ENCODE results near the gene CYB561D2.

The CYB561D2 gene

DNA sequence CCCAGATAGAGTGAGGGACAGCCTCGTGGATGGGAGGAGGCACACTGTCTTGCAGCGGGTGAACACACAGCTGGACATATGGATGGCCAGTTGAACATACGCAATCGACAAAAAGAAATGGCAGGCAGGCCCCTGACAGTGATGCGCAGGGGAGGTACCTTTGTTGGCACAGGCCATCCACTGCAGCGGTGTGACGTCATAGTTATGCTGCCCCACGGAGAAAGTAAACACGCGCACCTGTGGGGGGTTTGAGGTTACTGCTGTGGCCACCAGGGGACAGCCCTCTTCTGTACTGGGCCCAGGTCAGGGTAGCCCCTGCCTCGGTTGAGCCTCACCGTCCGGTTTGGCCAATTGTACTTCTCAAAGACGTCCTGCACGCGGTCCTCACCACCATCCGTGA is 28.1 kb downstream of the CYB561D2 start:
- H3F3A ChIP-seq (ENCODE audit: insufficient read depth, low read length): no peaks in the 10 kb centered on the region
- H3K27ac ChIP-seq (ENCODE audit: low read length): no peak overlapping the region
- no peak overlapping the region for H3K9ac ChIP-seq (ENCODE audit: low read length)
- H3K4me2 ChIP-seq (ENCODE audit: low read depth, low read length): no peak overlapping the region
- no peaks in the 10 kb centered on the region for H3K9me2 ChIP-seq (replicated peaks; ENCODE audit: insufficient read depth, low read length)
- peaks cover 40% of the 10 kb centered on the region for H3K27me3 ChIP-seq (replicated peaks; ENCODE audit: insufficient read depth, low read length)
- H2AFZ ChIP-seq (ENCODE audit: low read length): no peak overlapping the region
- H3K9me3 ChIP-seq (replicated peaks; ENCODE audit: insufficient read depth, low read length): no peaks in the 10 kb centered on the region
- H3K4me1 ChIP-seq (ENCODE audit: low read length): peaks cover 3% of the 10 kb centered on the region
- no peak overlapping the region for H3K4me3 ChIP-seq (ENCODE audit: low read length)
- no peaks in the 10 kb centered on the region for H3K36me3 ChIP-seq (replicated peaks; ENCODE audit: insufficient read depth, low read length)
- TF ChIP-seq EZH2 (optimal IDR thresholded peaks at IDR 0.05; ENCODE audit: low read depth, low read length): no peak
- TF ChIP-seq EZH2phosphoT487 (IDR thresholded peaks at IDR 0.05; ENCODE audit: low read length): no peak
- no peak for TF ChIP-seq CTCF (IDR thresholded peaks at IDR 0.05; ENCODE audit: low read length)
- no peak for DNase-seq
- H4K20me1 ChIP-seq (ENCODE audit: insufficient read depth, low read length): no peaks in the 10 kb centered on the region
- H3K79me2 ChIP-seq (ENCODE audit: low read length): no peaks in the 10 kb centered on the region

DNA sequence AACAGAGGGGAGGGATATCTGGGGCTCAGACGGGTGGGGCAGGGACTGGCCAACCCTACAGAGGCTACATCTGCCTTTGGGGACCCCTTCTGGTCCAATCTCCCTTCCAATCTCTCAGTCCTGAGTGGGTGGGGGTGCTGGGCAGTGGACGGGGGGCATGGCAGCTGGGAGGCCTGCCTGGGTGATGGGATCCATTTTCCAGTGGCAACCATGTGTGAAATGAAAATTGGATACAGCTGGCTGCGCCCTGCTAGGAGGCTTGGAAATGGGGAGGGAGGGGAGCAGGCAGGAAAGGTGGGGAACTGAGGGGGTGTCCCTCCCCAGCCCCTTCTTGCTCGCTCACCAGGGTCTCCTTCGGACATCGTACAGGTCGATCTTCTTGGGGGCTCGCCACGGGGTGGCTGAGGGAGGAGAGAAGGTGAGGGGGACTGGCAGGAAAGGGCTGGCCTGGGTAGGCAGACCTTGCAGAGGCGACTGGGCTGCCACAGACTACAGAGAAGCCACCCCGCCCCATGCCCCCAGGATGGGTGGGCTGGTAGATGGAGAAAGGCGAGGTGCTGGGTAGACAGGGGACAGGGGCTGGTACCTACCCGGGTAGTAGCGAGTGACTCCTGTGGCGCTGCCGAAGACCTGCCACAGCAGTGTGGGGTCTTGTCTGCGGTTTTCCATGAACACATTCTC is 29.9 kb downstream of the CYB561D2 start:
- H3K9me2 ChIP-seq (replicated peaks; ENCODE audit: insufficient read depth, low read length): no peaks in the 10 kb centered on the region
- no peak overlapping the region for H3K27ac ChIP-seq (ENCODE audit: low read length)
- H3K79me2 ChIP-seq (ENCODE audit: low read length): no peaks in the 10 kb centered on the region

GRCh38 chr3:50381383-50381782 is 30.7 kb downstream of the CYB561D2 start:
- Histone ChIP-seq H3F3A (ENCODE audit: insufficient read depth, low read length) (no peaks in the 10 kb centered on the region), H3K9me2 (replicated peaks; ENCODE audit: insufficient read depth, low read length) (no peaks in the 10 kb centered on the region), H3K27ac (ENCODE audit: low read length) (no peak overlapping the region), H3K27me3 (replicated peaks; ENCODE audit: insufficient read depth, low read length) (peaks cover 61% of the 10 kb centered on the region), H3K4me3 (ENCODE audit: low read length) (no peak overlapping the region), H4K20me1 (ENCODE audit: insufficient read depth, low read length) (no peaks in the 10 kb centered on the region), H2AFZ (ENCODE audit: low read length) (no peak overlapping the region), H3K9ac (ENCODE audit: low read length) (no peak overlapping the region), H3K9me3 (replicated peaks; ENCODE audit: insufficient read depth, low read length) (no peaks in the 10 kb centered on the region), H3K4me2 (ENCODE audit: low read depth, low read length) (no peak overlapping the region), H3K36me3 (replicated peaks; ENCODE audit: insufficient read depth, low read length) (no peaks in the 10 kb centered on the region), H3K79me2 (ENCODE audit: low read length) (no peaks in the 10 kb centered on the region), H3K4me1 (ENCODE audit: low read length) (no peaks in the 10 kb centered on the region)
- no peak for DNase-seq
- TF ChIP-seq EZH2 (optimal IDR thresholded peaks at IDR 0.05; ENCODE audit: low read depth, low read length) (no peak), CTCF (IDR thresholded peaks at IDR 0.05; ENCODE audit: low read length) (no peak), EZH2phosphoT487 (IDR thresholded peaks at IDR 0.05; ENCODE audit: low read length) (no peak)

More for the DNA sequence above, 29.9 kb downstream of the CYB561D2 start:
- Histone ChIP-seq H3K9ac (ENCODE audit: low read length) (no peak overlapping the region), H3K4me1 (ENCODE audit: low read length) (no peaks in the 10 kb centered on the region), H2AFZ (ENCODE audit: low read length) (no peak overlapping the region), H3K4me2 (ENCODE audit: low read depth, low read length) (no peak overlapping the region), H3K36me3 (replicated peaks; ENCODE audit: insufficient read depth, low read length) (no peaks in the 10 kb centered on the region), H3K4me3 (ENCODE audit: low read length) (no peak overlapping the region), H4K20me1 (ENCODE audit: insufficient read depth, low read length) (no peaks in the 10 kb centered on the region), H3K9me3 (replicated peaks; ENCODE audit: insufficient read depth, low read length) (no peaks in the 10 kb centered on the region), H3F3A (ENCODE audit: insufficient read depth, low read length) (no peaks in the 10 kb centered on the region), H3K27me3 (replicated peaks; ENCODE audit: insufficient read depth, low read length) (peaks cover 56% of the 10 kb centered on the region)
- no peak for TF ChIP-seq EZH2phosphoT487 (IDR thresholded peaks at IDR 0.05; ENCODE audit: low read length)
- no peak for TF ChIP-seq EZH2 (optimal IDR thresholded peaks at IDR 0.05; ENCODE audit: low read depth, low read length)
- TF ChIP-seq CTCF (IDR thresholded peaks at IDR 0.05; ENCODE audit: low read length): no peak
- DNase-seq: no peak

Measured in MM.1S (cell line).